ENCODE data around the gene SGMS1. TPM values are rescaled to one million over a fixed set of nuclear protein-coding genes. Genes with fewer than 3 reads are reported as not detected.
"Not testable (repeated sequence)": the region's sequence is repeated elsewhere in the genome, so short reads cannot be mapped to it uniquely, and the experiment has no call there.

Gene SGMS1
- total RNA-seq, 4 donors from 2014 or later = 107 to 234 (median 134) TPM

- no peak overlapping the region for H3K27ac ChIP-seq
- WGBS, 2 donors = 80 to 91% methylated on average over 4 of the region's 4 CpGs
- no peak for DNase-seq (ENCODE audit: low spot score in 2 of 2)
- H3K27me3 ChIP-seq = no peaks in the 10 kb centered on the region
- H3K4me3 ChIP-seq = no peak overlapping the region
- TF ChIP-seq EP300 (IDR thresholded peaks at IDR 0.05) = no peak
- no peak for TF ChIP-seq CTCF (IDR thresholded peaks at IDR 0.05)
- no peaks in the 10 kb centered on the region for H3K36me3 ChIP-seq
- H3K4me1 ChIP-seq = peaks cover 0 to 41% (median 18%) of the 10 kb centered on the region in 4 donors
- peaks cover 0 to 5% (median 0%) of the 10 kb centered on the region in 4 donors for H3K9me3 ChIP-seq
Measured at GRCh38 chr10:50550291-50550839, 73.4 kb downstream of the SGMS1 start.

- not testable (repeated sequence) for H3K27me3 ChIP-seq; H3K27ac ChIP-seq; H3K4me3 ChIP-seq; H3K9me3 ChIP-seq; H3K36me3 ChIP-seq; DNase-seq (ENCODE audit: low spot score in 2 of 2)
- WGBS, 2 donors = 97 to 98% methylated on average over 3 of the region's 3 CpGs
- peaks cover 0 to 29% (median 7%) of the 10 kb centered on the region in 4 donors for H3K4me1 ChIP-seq
Measured at GRCh38 chr10:50549186-50549585, 74.6 kb downstream of the SGMS1 start.

- WGBS, 2 donors = 81 to 96% methylated on average over 1 of the region's 1 CpG
- DNase-seq (ENCODE audit: low spot score in 2 of 2); H3K27ac ChIP-seq; H3K27me3 ChIP-seq; H3K36me3 ChIP-seq; H3K4me3 ChIP-seq; H3K9me3 ChIP-seq: not testable (repeated sequence)
- H3K4me1 ChIP-seq = peaks cover 0 to 28% (median 6%) of the 10 kb centered on the region in 4 donors
Measured at GRCh38 chr10:50548481-50548880, 75.3 kb downstream of the SGMS1 start.

GRCh38 chr10:50546287-50546686, 77.5 kb downstream of the SGMS1 start:
- 100% methylated on average over 1 of the region's 1 CpG for WGBS, 2 donors

GRCh38 chr10:50545846-50546245, 77.9 kb downstream of the SGMS1 start:
- Histone ChIP-seq H3K4me1 (peaks cover 0 to 17% (median 0%) of the 10 kb centered on the region in 4 donors), H3K4me3 (no peak overlapping the region), H3K36me3 (no peaks in the 10 kb centered on the region), H3K27ac (no peak overlapping the region), H3K27me3 (no peaks in the 10 kb centered on the region), H3K9me3 (peaks cover 0 to 5% (median 0%) of the 10 kb centered on the region in 4 donors)
- WGBS, 2 donors = 65 to 79% methylated on average over 1 of the region's 1 CpG
- TF ChIP-seq EP300 (IDR thresholded peaks at IDR 0.05) (no peak), CTCF (IDR thresholded peaks at IDR 0.05) (no peak), POLR2A (IDR thresholded peaks at IDR 0.05) (no peak)
- DNase-seq (ENCODE audit: low spot score in 2 of 2) = no peak

More at GRCh38 chr10:50546287-50546686, 77.5 kb downstream of the SGMS1 start:
- not testable (repeated sequence) for H3K27me3 ChIP-seq; H3K27ac ChIP-seq; H3K4me3 ChIP-seq; H3K9me3 ChIP-seq; H3K36me3 ChIP-seq; DNase-seq (ENCODE audit: low spot score in 2 of 2)
- H3K4me1 ChIP-seq = peaks cover 0 to 17% (median 0%) of the 10 kb centered on the region in 4 donors

GRCh38 chr10:50544857-50545429, 78.8 kb downstream of the SGMS1 start:
- Histone ChIP-seq H3K4me3 (no peak overlapping the region), H3K9me3 (peaks cover 0 to 5% (median 0%) of the 10 kb centered on the region in 4 donors), H3K27ac (no peak overlapping the region), H3K4me1 (peaks cover 0 to 16% (median 0%) of the 10 kb centered on the region in 4 donors), H3K27me3 (no peaks in the 10 kb centered on the region), H3K36me3 (no peaks in the 10 kb centered on the region)
- WGBS, 2 donors = 87 to 90% methylated on average over 6 of the region's 6 CpGs
- DNase-seq (ENCODE audit: low spot score in 2 of 2) = no peak
- TF ChIP-seq EP300 (IDR thresholded peaks at IDR 0.05) (no peak), POLR2A (IDR thresholded peaks at IDR 0.05) (no peak), CTCF (IDR thresholded peaks at IDR 0.05) (no peak)
